NOMO-1 treated with dmso at 0.1 percent for 144 hours (cell line): ENCODE results near the gene CHRM2.

Experiments
- DNase-seq: peaks from one replicate; lab custom pipeline; 2025; ENCODE audit not compliant: unreplicated experiment; lab: John Stamatoyannopoulos, UW

Gene CHRM2

DNA sequence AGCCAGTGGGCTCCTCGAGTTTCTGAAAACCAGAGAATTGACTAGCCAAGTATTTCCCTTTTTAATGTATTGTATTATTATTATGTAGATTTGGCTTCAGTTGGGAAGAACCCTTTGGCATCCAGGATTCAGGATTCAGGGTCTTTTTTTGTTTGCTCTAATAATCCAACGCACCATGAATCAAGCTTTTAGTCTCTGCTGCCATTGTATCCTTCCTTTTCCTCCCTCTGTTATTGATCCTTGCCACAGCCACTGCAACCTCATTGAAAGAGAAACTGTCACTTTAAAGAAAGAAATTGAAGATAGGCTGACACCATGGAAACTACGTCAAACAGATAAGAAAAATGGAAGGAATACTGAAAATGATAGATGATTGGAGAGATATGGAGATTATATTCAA lies 150.0 kb downstream of the CHRM2 start:
- DNase-seq: no peak

DNA sequence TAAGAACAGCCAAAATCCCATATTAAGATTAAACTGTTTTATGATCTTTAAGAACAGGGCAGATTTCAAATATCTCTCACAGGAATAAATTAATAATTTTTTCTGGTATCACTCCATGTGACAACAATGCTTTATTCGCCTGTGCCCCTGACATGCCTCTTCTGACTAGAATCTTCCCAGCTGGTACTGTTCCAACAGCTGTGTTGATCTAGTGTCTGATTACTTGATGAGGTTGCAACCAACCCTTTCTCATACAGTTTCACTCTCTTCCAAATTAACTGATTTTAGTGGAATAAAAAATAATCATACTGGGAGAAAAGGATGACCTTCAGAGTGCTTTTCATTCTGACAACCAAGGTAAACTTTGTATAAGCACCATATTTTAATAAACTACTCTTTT lies 151.9 kb downstream of the CHRM2 start:
- DNase-seq: no peak

DNA sequence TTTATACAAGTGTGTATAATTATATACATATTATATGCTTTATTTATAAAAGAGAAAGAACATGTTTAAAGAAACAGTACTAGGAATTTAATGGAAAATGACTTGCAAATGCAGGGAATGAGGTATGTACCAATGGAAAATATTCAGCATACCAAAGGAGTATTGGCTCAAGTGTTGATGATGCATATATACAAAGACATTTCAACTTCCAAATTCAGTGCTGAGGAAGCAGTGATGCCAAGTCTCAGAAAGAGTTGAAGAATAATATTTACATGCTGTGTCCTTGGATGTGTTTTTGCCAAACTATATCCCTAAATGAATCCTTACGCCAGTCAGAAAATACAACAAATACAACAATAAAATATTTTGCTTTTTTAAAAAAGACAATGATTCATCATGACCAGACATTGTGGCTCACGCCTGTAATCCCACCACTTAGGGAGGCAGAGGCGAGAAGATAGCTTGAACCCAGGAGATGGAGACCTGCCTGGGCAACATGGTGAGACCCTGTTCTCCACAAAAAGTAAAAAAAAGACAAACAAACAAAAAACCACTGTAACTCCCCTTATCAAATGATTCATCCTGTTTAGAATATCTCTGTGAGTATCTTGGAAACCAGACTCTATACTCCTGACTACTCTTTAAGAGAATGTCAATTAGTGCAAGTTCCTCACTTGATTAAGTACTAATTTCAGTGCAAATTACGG lies 157.2 kb downstream of the CHRM2 start:
- no peak for DNase-seq

DNA sequence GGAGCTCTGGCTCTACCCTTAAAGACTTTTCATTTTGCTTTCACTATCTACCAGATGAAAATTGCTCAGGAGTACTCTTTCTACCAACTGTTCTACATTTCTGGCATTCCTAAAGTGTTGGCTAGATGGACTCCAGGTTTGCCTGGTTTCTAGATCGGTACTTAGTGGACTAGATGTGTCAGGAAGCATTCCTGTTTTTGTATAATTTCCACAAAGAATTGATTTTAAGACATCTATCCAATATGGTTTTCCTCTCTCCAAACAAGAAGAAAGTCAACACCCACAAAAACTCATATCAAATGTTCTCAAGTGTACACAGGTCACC lies 157.7 kb downstream of the CHRM2 start:
- DNase-seq: no peak

DNA sequence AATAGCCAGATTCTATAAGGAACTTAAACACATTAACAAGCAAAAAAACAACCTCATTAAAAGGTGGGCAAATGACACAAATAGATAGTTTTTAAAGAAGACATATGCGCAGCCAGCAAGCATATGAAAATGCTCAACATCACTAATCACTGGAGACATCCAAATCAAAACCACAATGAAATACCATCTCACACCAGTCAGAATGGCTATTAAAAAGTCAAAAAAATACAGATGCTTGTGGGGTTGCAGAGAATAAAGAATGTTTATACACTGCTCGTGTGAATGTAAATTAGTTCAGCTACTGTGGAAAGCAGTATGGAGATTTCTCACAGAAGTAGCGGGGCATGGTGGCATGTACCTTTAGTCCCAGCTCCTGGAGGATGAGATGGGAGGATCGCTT lies 164.0 kb downstream of the CHRM2 start:
- no peak for DNase-seq

DNA sequence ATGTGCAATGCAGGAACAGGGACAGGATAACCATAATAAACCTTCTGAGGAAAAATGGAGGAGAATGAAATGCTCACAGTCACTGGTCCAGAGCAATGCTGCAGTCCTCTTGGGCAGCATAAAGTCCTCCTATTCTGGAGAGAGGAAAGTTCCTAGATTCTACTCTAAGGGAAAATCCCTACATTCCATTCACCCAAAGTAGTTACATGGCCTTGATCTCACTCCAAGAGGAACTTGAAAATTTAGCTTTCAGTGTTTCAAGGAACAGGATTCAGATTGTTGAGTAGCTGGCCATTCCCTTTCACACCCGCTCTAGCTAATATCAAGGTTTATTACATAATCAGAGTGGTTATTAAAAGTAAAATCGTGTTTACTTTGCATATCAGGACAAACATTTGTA lies 168.3 kb downstream of the CHRM2 start:
- DNase-seq: no peak

DNA sequence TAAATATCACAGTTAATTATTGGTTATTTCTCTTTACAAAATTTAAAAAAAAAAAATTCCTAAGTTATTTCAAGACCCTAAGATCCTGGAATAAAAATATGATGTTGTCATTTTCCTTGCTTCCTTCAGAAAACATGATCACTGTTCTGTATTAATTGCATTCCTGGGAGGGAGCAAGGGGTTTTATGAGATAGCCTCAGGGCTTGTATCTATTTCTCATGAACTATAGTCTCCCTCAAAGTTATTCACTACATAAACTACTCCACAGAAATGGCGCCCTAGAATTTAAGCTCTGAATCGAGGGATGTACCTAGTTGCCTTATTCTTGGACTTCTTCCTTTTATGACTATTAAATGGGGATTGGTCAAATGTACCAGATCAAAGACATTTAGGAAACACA lies 170.3 kb downstream of the CHRM2 start:
- DNase-seq: no peak

- DNase-seq: no peak
Observed at GRCh38 chr7:137040745-137041144, 172.3 kb downstream of the CHRM2 start.

- no peak for DNase-seq
Observed at GRCh38 chr7:137045573-137045972, 177.1 kb downstream of the CHRM2 start.

DNA sequence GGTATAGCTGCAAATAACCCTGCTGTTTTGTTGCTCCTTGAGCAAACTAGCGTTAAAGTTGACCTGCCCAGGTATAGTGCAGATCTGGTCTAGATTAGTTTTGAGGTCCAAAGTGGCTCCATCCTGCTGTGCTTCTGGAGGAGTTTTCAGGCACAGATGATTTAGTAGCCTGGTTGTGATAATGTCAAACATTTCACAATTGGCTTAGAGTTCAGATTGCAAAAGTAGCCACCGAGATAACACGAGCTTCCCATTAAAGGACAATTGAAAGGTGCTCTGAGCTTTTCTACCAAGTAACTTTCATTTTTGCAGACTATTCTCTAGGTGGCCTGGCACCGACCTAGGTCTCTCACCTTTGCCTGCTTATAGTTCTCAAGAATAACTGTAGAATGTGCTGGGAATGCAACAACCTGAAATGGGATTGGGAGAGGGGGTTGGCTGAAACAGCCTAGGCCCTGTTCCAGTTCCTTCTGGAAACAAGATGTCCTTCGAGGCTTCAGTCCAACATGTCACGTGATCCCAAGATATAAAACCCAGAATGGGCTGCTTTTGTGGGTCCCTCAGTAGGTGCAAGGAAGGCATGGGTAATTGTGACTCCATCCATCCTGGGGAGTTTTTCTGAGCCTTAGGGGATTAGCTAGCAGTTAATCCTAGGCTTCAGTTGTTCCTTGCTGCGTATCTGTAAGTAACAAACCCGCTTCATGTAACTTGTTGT lies 201.0 kb downstream of the CHRM2 start:
- no peak for DNase-seq
